ENCODE data around the gene CNTROB. TPM values are rescaled to one million over a fixed set of nuclear protein-coding genes. Genes with fewer than 3 reads are reported as not detected.

The CNTROB gene
- total RNA-seq, 2 donors from 2014 or later = 23.9 to 40.6 TPM

DNA sequence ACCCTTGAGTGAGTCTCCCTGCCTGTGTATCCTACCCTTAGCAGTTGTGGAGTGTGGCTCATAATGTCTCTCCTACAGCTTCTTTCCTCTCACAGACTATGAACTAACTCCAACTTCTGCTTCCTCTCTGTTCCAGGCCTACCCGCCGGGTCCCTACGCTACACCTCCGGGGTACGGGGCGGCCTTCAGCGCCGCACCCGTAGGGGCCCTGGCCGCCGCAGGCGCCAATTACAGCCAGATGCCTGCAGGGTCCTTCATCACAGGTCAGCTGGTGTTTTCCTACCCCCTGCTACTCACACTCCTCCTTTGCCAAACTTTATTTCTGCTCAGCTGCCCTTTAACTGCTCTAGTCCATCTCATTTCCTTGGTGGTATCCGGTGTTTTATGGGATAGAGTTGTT is 21.3 kb upstream of the CNTROB start:
- no peak for TF ChIP-seq CTCF (IDR thresholded peaks at IDR 0.05)
- Histone ChIP-seq H3K9ac (ENCODE audit: low read depth in 2 of 2, low read length in 2 of 2) (no peak overlapping the region), H3K4me1 (peaks cover 9% of the 10 kb centered on the region), H3K27me3 (no peaks in the 10 kb centered on the region), H3K27ac (no peak overlapping the region), H3K36me3 (peaks cover 11% of the 10 kb centered on the region), H3K4me3 (no peak overlapping the region), H3K9me3 (no peaks in the 10 kb centered on the region)
- intact Hi-C loops (cut with DNase I) = loop anchor here (5.0 kb wide), 1 partner anchor 132 kb away; no protein-coding TSS in a partner anchor
- no peak for DNase-seq

DNA sequence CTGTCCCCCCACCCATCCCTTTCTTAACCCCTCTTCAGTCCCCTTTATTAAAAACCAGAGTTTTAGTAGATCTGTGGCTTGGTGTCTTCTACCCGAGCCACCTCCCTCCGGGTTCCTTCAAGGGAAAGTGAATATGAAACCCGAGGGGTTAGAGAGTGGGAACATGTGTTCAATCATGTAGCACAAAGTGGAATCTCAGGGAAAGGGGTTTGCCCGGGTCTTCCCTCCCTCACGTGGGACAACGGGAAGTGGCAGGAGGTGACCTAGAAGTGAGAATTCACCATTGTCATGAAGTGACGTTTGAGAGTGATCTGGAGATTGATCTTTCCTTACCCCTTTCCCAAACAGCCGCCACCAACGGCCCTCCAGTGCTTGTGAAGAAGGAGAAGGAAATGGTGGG is 20.9 kb upstream of the CNTROB start:
- no peaks in the 10 kb centered on the region for H3K27me3 ChIP-seq
- H3K4me1 ChIP-seq = peaks cover 9% of the 10 kb centered on the region
- DNase-seq = no peak
- peaks cover 8% of the 10 kb centered on the region for H3K36me3 ChIP-seq
- H3K27ac ChIP-seq = no peak overlapping the region
- no peak overlapping the region for H3K9ac ChIP-seq (ENCODE audit: low read depth in 2 of 2, low read length in 2 of 2)
- no peak overlapping the region for H3K4me3 ChIP-seq
- TF ChIP-seq CTCF (IDR thresholded peaks at IDR 0.05) = no peak
- H3K9me3 ChIP-seq = no peaks in the 10 kb centered on the region
- intact Hi-C loops (cut with DNase I) = loop anchor here (5.0 kb wide), 1 partner anchor 131 kb away; no protein-coding TSS in a partner anchor

GRCh38 chr17:7912927-7913524 is 19.0 kb upstream of the CNTROB start:
- DNase-seq = peak; percentile 49
- Histone ChIP-seq H3K4me3 (no peak overlapping the region), H3K36me3 (no peaks in the 10 kb centered on the region), H3K27me3 (no peaks in the 10 kb centered on the region), H3K27ac (no peak overlapping the region), H3K9ac (ENCODE audit: low read depth in 2 of 2, low read length in 2 of 2) (no peak overlapping the region), H3K9me3 (no peaks in the 10 kb centered on the region), H3K4me1 (peaks cover 9% of the 10 kb centered on the region)
- TF ChIP-seq CTCF (IDR thresholded peaks at IDR 0.05) = peak; percentile 60
- intact Hi-C loops (cut with DNase I) = loop anchor here (2.0 to 5.0 kb wide), 2 partner anchors 78 to 129 kb away; no protein-coding TSS in a partner anchor

- H3K27me3 ChIP-seq = no peaks in the 10 kb centered on the region
- H3K9me3 ChIP-seq = no peaks in the 10 kb centered on the region
- no peak for TF ChIP-seq CTCF (IDR thresholded peaks at IDR 0.05)
- peaks cover 9% of the 10 kb centered on the region for H3K4me1 ChIP-seq
- no peak for DNase-seq
- peak overlapping the region; percentile 81 to 91 for H3K9ac ChIP-seq (ENCODE audit: low read depth in 2 of 2, low read length in 2 of 2)
- H3K36me3 ChIP-seq = no peaks in the 10 kb centered on the region
- H3K27ac ChIP-seq = peak overlapping the region; percentile 97
- peak overlapping the region; percentile 67 for H3K4me3 ChIP-seq
- intact Hi-C loops (cut with DNase I) = no loop called here
Observed at GRCh38 chr17:7915179-7915610, 16.8 kb upstream of the CNTROB start.

GRCh38 chr17:7915611-7916384 is 16.2 kb upstream of the CNTROB start, which contains the start of gene RNF227:
TSS of gene RNF227 (minus strand) at chr17:7916289. CDS start at chr17:7916195, 94 bp downstream.
- Histone ChIP-seq H3K9ac (ENCODE audit: low read depth in 2 of 2, low read length in 2 of 2) (peak within 1 kb of the TSS; percentile 81 to 91), H3K27ac (peak within 1 kb of the TSS; percentile 97), H3K4me3 (peak within 1 kb of the TSS; percentile 67), H3K9me3 (no peaks in the 10 kb centered on the region), H3K27me3 (no peaks in the 10 kb centered on the region), H3K36me3 (no peaks in the 10 kb centered on the region), H3K4me1 (peaks cover 9% of the 10 kb centered on the region)
- intact Hi-C loops (cut with DNase I) = no loop called here
- DNase-seq = peak; percentile 96
- TF ChIP-seq CTCF (IDR thresholded peaks at IDR 0.05) = no peak

Data from colonic mucosa (tissue), 4 donors.